Tibial nerve (tissue), 4 donors: ENCODE measurements around the gene RBP2. TPM values are rescaled to one million over a fixed set of nuclear protein-coding genes. Genes with fewer than 3 reads are reported as not detected.

Experiments
- DNase-seq, 2 donors: peaks; one replicate each; pipeline ENCODE4 v3.0.0-alpha.2; 2019; ENCODE audit warnings: low spot score in 2 of 2
- H3K27ac ChIP-seq, 4 donors: fragments of 200-600 bp; sonication (generic) in 3 of 4; one replicate each; pipeline ENCODE4 v1.5.1; 2017 to 2019; ENCODE audit warnings: mild to moderate bottlenecking in 1 of 4
- H3K27me3 ChIP-seq, 2 donors: fragments of 200-600 bp; sonication (generic) in 1 of 2; one replicate each; pipeline versions ENCODE4 v1.5.1 to v1.6.0; 2017 to 2019
- H3K36me3 ChIP-seq, 3 donors: fragments of 200-600 bp; sonication (generic); one replicate each; pipeline ENCODE4 v1.5.1; 2018 to 2019
- H3K4me1 ChIP-seq, 4 donors: fragments of 200-600 bp; sonication (generic) in 3 of 4; one replicate each; pipeline ENCODE4 v1.5.1; 2017 to 2019
- H3K4me3 ChIP-seq, 4 donors: fragments of 200-600 bp; sonication (generic) in 3 of 4; one replicate each; pipeline ENCODE4 v1.5.1; 2017 to 2019; ENCODE audit warnings: mild to moderate bottlenecking in 1 of 4, moderate library complexity in 1 of 4
- H3K9me3 ChIP-seq, 4 donors: fragments of 200-600 bp; sonication (generic) in 3 of 4; one replicate each; pipeline ENCODE4 v1.5.1; 2017 to 2019
- EP300 ChIP-seq, 2 donors: sonication (generic); formaldehyde crosslinking; IDR thresholded peaks; one replicate each; pipeline ENCODE4 v1.6.1; 2017; ENCODE audit warnings: antibody characterized with exemption in 2 of 2, mild to moderate bottlenecking in 1 of 2
- POLR2A ChIP-seq, 2 donors: fragments of 450-650 bp; IDR thresholded peaks; one replicate each; pipeline ENCODE4 v1.6.1; 2017; ENCODE audit warnings: antibody characterized with exemption in 2 of 2, mild to moderate bottlenecking in 2 of 2, moderate library complexity in 2 of 2
- WGBS, 2 donors: methylation state at CpG; one replicate each; pipeline ENCODE4 v1.1.5; 2018; 5-methylcytosine and 5-hydroxymethylcytosine counted together
- total RNA-seq, 4 donors: library from RNA; depleted of rRNA; stranded (reverse); fragments of >200 nt; gene quantifications; one replicate each; pipeline ENCODE4 v1.1.0, GENCODE V29; 2016
- TF ChIP-seq, protein P1 (sequence below), 5 experiments: fragments of 200-600 bp in 3 of 5; fragments of 450-650 bp in 2 of 5; sonication (generic) in 3 of 5; IDR thresholded peaks; one replicate each; pipeline ENCODE4 v1.5.1; 2016 to 2019; ENCODE audit warnings: antibody characterized with exemption in 5 of 5, mild to moderate bottlenecking in 3 of 5, moderate library complexity in 2 of 5

RBP2 gene
- total RNA-seq, 4 donors from 2014 or later: not detected

DNA sequence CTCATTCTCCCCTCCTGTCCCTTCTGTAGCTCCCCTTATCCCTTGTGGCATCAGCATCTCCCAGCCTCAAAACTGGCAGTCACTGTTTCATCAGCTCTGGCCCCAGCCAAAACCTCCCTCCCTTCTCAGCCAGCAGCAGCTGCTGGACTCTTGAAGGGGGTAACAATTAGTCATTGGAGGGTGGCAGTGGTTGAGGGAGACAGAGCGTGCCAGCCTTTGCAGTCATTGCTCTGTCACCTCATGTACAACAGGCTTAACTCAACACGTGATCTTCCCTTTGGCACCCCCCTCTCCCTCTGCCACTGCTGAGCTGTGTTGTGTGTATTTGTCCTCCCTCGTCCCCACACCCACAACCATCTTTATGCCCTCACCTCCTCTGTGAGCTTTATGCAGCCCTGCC is 28.2 kb downstream of the RBP2 start:
- WGBS, 2 donors: 50 to 55% methylated on average over 3 of the region's 3 CpGs
- no peak for DNase-seq
- Histone ChIP-seq H3K4me3 (no peak overlapping the region), H3K27ac (peak overlapping the region in 1 of 4 donors; percentile 54), H3K4me1 (no peaks in the 10 kb centered on the region), H3K9me3 (no peaks in the 10 kb centered on the region), H3K36me3 (peaks cover 0 to 10% (median 0%) of the 10 kb centered on the region in 3 donors), H3K27me3 (no peaks in the 10 kb centered on the region)
- TF ChIP-seq, protein P1, sequence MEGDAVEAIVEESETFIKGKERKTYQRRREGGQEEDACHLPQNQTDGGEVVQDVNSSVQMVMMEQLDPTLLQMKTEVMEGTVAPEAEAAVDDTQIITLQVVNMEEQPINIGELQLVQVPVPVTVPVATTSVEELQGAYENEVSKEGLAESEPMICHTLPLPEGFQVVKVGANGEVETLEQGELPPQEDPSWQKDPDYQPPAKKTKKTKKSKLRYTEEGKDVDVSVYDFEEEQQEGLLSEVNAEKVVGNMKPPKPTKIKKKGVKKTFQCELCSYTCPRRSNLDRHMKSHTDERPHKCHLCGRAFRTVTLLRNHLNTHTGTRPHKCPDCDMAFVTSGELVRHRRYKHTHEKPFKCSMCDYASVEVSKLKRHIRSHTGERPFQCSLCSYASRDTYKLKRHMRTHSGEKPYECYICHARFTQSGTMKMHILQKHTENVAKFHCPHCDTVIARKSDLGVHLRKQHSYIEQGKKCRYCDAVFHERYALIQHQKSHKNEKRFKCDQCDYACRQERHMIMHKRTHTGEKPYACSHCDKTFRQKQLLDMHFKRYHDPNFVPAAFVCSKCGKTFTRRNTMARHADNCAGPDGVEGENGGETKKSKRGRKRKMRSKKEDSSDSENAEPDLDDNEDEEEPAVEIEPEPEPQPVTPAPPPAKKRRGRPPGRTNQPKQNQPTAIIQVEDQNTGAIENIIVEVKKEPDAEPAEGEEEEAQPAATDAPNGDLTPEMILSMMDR (IDR thresholded peaks at IDR 0.05): no peak

- Histone ChIP-seq H3K4me1 (no peaks in the 10 kb centered on the region), H3K9me3 (no peaks in the 10 kb centered on the region), H3K27ac (peak overlapping the region in 1 of 4 donors; percentile 54), H3K27me3 (no peaks in the 10 kb centered on the region), H3K4me3 (no peak overlapping the region), H3K36me3 (peaks cover 0 to 10% (median 0%) of the 10 kb centered on the region in 3 donors)
- DNase-seq: no peak
- TF ChIP-seq EP300 (IDR thresholded peaks at IDR 0.05): no peak
- TF ChIP-seq POLR2A (IDR thresholded peaks at IDR 0.05): no peak
- TF ChIP-seq, protein P1 (IDR thresholded peaks at IDR 0.05): no peak
Observed at GRCh38 chr3:139447486-139447885, 28.8 kb downstream of the RBP2 start.

DNA sequence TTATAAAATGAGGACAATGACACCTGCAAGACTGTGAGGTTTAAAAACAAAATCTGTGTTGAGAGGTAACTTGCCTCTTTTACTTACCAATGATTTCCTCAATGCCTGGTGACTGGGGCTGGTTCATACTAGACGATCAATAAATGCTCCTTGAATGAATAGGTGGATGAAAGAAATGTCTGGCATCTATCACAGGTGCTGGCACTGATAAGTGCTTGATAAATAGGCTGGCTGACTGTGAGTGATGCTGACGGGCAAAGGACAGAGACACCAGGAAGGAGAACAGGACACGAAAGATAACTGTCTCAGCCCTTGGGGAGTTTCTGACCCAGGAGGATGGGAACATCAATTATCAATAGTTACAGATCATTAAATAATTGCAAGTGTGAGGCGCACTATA is 31.9 kb downstream of the RBP2 start:
- H3K27ac ChIP-seq: no peak overlapping the region
- DNase-seq: no peak
- H3K36me3 ChIP-seq: peaks cover 0 to 10% (median 0%) of the 10 kb centered on the region in 3 donors
- H3K4me3 ChIP-seq: no peak overlapping the region
- H3K27me3 ChIP-seq: no peaks in the 10 kb centered on the region
- 96 to 98% methylated on average over 4 of the region's 4 CpGs for WGBS, 2 donors
- peaks cover 0 to 11% (median 0%) of the 10 kb centered on the region in 4 donors for H3K4me1 ChIP-seq
- H3K9me3 ChIP-seq: no peaks in the 10 kb centered on the region
- TF ChIP-seq POLR2A (IDR thresholded peaks at IDR 0.05): no peak
- TF ChIP-seq, protein P1 (IDR thresholded peaks at IDR 0.05): no peak
- no peak for TF ChIP-seq EP300 (IDR thresholded peaks at IDR 0.05)

GRCh38 chr3:139443186-139443585 is 33.1 kb downstream of the RBP2 start:
- no peak for DNase-seq
- TF ChIP-seq EP300 (IDR thresholded peaks at IDR 0.05) (no peak), POLR2A (IDR thresholded peaks at IDR 0.05) (no peak)
- TF ChIP-seq, protein P1 (IDR thresholded peaks at IDR 0.05): no peak
- 79 to 82% methylated on average over 7 of the region's 7 CpGs for WGBS, 2 donors
- Histone ChIP-seq H3K4me1 (peaks cover 0 to 11% (median 0%) of the 10 kb centered on the region in 4 donors), H3K4me3 (no peak overlapping the region), H3K27ac (no peak overlapping the region), H3K9me3 (no peaks in the 10 kb centered on the region), H3K27me3 (no peaks in the 10 kb centered on the region), H3K36me3 (peaks cover 0 to 6% (median 0%) of the 10 kb centered on the region in 3 donors)

DNA sequence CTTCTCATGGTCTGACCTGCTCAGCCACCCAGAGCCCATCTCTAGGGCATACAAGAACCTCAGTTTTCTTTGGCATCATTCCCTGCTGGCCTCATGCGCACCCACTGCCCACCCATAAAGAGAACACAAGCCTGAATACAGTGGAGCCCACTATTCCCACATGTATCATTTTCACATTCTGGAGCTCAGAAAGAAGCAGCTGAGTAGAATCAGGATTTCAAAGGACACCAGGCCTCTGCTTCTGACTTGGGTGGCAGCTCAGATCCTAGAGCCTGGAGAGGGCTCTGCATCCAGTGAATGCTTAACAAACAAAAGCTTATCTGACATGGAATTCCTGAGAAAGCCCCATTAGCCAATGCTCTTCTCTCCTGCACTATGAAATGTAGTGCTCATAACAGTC is 34.7 kb downstream of the RBP2 start:
- H3K27ac ChIP-seq: peak overlapping the region in 2 of 4 donors; percentile 6 to 69
- TF ChIP-seq EP300 (IDR thresholded peaks at IDR 0.05) (no peak), POLR2A (IDR thresholded peaks at IDR 0.05) (no peak)
- TF ChIP-seq, protein P1 (IDR thresholded peaks at IDR 0.05): no peak
- no peaks in the 10 kb centered on the region for H3K27me3 ChIP-seq
- peaks cover 0 to 6% (median 0%) of the 10 kb centered on the region in 3 donors for H3K36me3 ChIP-seq
- no peak for DNase-seq
- no peaks in the 10 kb centered on the region for H3K9me3 ChIP-seq
- WGBS, 2 donors: 18 to 50% methylated on average over 1 of the region's 1 CpG
- peaks cover 0 to 11% (median 0%) of the 10 kb centered on the region in 4 donors for H3K4me1 ChIP-seq
- no peak overlapping the region for H3K4me3 ChIP-seq
